Measurements from ENCODE around the gene SMURF1. TPM values are rescaled to one million over a fixed set of nuclear protein-coding genes. Genes with fewer than 3 reads are reported as not detected.

The SMURF1 gene
- total RNA-seq, 2 experiments from 2014 or later, result 30.0 to 32.4 TPM

DNA sequence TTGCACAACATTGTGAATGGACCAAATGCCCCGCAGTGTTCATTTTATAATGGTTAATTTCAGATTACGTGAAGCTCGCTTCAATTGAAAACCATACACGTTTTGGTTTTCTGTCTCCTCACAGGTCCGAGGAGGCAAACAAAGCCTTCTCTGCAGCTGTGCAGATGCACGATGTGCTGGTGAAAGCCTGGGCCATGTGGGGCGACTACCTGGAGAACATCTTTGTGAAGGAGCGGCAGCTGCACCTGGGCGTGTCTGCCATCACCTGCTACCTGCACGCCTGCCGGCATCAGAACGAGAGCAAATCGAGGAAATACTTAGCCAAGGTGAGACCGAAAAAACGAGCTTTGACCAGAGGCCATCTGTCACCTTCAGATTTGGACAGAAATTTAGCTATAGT is 155.3 kb downstream of the SMURF1 start:
- H3K9me3 ChIP-seq (ENCODE audit: control insufficient read depth in 1 of 2, insufficient read depth in 1 of 2, low read length in 2 of 2), result no peaks in the 10 kb centered on the region
- POLR2A ChIA-PET, result no interaction called here
- peaks cover 98% of the 10 kb centered on the region for H3K36me3 Mint-ChIP-seq (ENCODE audit: low read depth)
- H3K36me3 ChIP-seq (ENCODE audit: insufficient read depth, low read length), result peaks cover 98% of the 10 kb centered on the region
- no peak overlapping the region for H3K27ac Mint-ChIP-seq
- TF ChIP-seq, protein P1, sequence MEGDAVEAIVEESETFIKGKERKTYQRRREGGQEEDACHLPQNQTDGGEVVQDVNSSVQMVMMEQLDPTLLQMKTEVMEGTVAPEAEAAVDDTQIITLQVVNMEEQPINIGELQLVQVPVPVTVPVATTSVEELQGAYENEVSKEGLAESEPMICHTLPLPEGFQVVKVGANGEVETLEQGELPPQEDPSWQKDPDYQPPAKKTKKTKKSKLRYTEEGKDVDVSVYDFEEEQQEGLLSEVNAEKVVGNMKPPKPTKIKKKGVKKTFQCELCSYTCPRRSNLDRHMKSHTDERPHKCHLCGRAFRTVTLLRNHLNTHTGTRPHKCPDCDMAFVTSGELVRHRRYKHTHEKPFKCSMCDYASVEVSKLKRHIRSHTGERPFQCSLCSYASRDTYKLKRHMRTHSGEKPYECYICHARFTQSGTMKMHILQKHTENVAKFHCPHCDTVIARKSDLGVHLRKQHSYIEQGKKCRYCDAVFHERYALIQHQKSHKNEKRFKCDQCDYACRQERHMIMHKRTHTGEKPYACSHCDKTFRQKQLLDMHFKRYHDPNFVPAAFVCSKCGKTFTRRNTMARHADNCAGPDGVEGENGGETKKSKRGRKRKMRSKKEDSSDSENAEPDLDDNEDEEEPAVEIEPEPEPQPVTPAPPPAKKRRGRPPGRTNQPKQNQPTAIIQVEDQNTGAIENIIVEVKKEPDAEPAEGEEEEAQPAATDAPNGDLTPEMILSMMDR (IDR thresholded peaks at IDR 0.05), result no peak
- H3K4me1 ChIP-seq (ENCODE audit: insufficient read depth, low read length), result no peaks in the 10 kb centered on the region
- CTCF ChIA-PET, result no interaction called here
- no peaks in the 10 kb centered on the region for H3K27me3 ChIP-seq (ENCODE audit: control insufficient read depth in 1 of 2, insufficient read depth in 2 of 2, low read length in 2 of 2)
- H3K4me3 Mint-ChIP-seq, result no peak overlapping the region
- DNase-seq (no peak), ATAC-seq (ENCODE audit: poor library complexity) (no peak)
- intact Hi-C loops (cut with DNase I, micrococcal nuclease), result no loop called here
- no peak overlapping the region for H3K27ac ChIP-seq (ENCODE audit: low read depth in 1 of 2, low read length in 2 of 2)
- no peak overlapping the region for H3K4me3 ChIP-seq (ENCODE audit: low read length)
- peaks cover 2% of the 10 kb centered on the region for H3K9me3 Mint-ChIP-seq
- H3K4me1 Mint-ChIP-seq (ENCODE audit: low read depth), result peaks cover 15% of the 10 kb centered on the region
- no peaks in the 10 kb centered on the region for H3K27me3 Mint-ChIP-seq

DNA sequence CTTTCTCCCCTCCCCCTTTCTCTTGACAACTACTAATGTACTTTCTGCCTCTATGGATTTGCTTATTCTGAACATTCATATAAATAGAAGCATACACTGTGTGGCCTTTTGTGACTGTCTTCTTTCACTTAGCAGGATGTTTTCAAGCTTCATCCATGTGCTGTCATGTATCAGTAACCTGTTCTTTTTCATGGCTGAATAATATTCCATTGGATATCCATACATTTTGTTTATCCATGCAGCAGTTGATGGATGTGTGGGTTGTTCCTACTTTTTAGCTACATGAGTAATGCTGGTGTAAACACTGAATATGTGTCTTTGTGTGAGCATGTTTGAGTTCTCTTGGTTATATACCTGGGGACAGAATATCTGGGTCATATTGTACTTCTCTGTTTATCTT is 158.0 kb downstream of the SMURF1 start:
- Histone ChIP-seq H3K27ac (ENCODE audit: low read depth in 1 of 2, low read length in 2 of 2) (no peak overlapping the region), H3K4me3 (ENCODE audit: low read length) (no peak overlapping the region), H3K27me3 (ENCODE audit: control insufficient read depth in 1 of 2, insufficient read depth in 2 of 2, low read length in 2 of 2) (no peaks in the 10 kb centered on the region), H3K9me3 (ENCODE audit: control insufficient read depth in 1 of 2, insufficient read depth in 1 of 2, low read length in 2 of 2) (no peaks in the 10 kb centered on the region), H3K4me1 (ENCODE audit: insufficient read depth, low read length) (no peaks in the 10 kb centered on the region), H3K36me3 (ENCODE audit: insufficient read depth, low read length) (peaks cover 98% of the 10 kb centered on the region)
- ATAC-seq (ENCODE audit: poor library complexity) (no peak), DNase-seq (no peak)
- intact Hi-C loops (cut with DNase I, micrococcal nuclease), result no loop called here
- H3K36me3 Mint-ChIP-seq (ENCODE audit: low read depth), result peaks cover 98% of the 10 kb centered on the region
- H3K27me3 Mint-ChIP-seq, result no peaks in the 10 kb centered on the region
- TF ChIP-seq, protein P1 (IDR thresholded peaks at IDR 0.05), result no peak
- peaks cover 15% of the 10 kb centered on the region for H3K4me1 Mint-ChIP-seq (ENCODE audit: low read depth)
- no peak overlapping the region for H3K27ac Mint-ChIP-seq
- no peak overlapping the region for H3K4me3 Mint-ChIP-seq
- ChIA-PET POLR2A (no interaction called here), CTCF (no interaction called here)
- peaks cover 2% of the 10 kb centered on the region for H3K9me3 Mint-ChIP-seq

DNA sequence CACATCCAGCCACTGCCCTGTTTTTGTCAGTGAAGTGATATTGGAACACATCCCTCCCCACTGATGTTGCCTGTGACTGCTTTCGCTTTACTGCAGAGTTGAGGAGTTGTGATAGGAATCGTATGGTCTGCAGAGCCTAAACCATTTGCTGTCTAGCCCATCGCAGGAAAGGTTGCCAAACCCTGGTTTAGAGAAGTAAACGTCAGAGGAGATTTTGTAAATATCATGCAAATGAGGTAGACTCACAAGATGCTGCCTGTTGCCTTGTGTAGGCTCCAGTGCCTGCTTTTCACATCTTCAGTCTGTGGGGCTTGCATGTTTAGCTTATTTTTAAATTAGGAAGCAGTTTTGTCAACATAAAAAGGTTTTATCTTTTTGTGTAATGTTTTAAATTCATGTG is 158.5 kb downstream of the SMURF1 start:
- CTCF ChIA-PET, result no interaction called here
- H3K27me3 ChIP-seq (ENCODE audit: control insufficient read depth in 1 of 2, insufficient read depth in 2 of 2, low read length in 2 of 2), result no peaks in the 10 kb centered on the region

More for the DNA sequence above, 158.5 kb downstream of the SMURF1 start:
- peaks cover 15% of the 10 kb centered on the region for H3K4me1 Mint-ChIP-seq (ENCODE audit: low read depth)
- DNase-seq (no peak), ATAC-seq (ENCODE audit: poor library complexity) (no peak)
- TF ChIP-seq, protein P1 (IDR thresholded peaks at IDR 0.05), result no peak
- Histone ChIP-seq H3K4me3 (ENCODE audit: low read length) (no peak overlapping the region), H3K9me3 (ENCODE audit: control insufficient read depth in 1 of 2, insufficient read depth in 1 of 2, low read length in 2 of 2) (no peaks in the 10 kb centered on the region), H3K4me1 (ENCODE audit: insufficient read depth, low read length) (no peaks in the 10 kb centered on the region), H3K27ac (ENCODE audit: low read depth in 1 of 2, low read length in 2 of 2) (no peak overlapping the region), H3K36me3 (ENCODE audit: insufficient read depth, low read length) (peaks cover 98% of the 10 kb centered on the region)
- POLR2A ChIA-PET, result interaction anchor here (1.0 kb wide), 1 partner anchor 21 kb away, joined by 3 read pairs; no protein-coding TSS in a partner anchor
- intact Hi-C loops (cut with DNase I, micrococcal nuclease), result no loop called here
- H3K36me3 Mint-ChIP-seq (ENCODE audit: low read depth), result peaks cover 98% of the 10 kb centered on the region
- H3K9me3 Mint-ChIP-seq, result peaks cover 2% of the 10 kb centered on the region
- no peak overlapping the region for H3K27ac Mint-ChIP-seq
- H3K4me3 Mint-ChIP-seq, result no peak overlapping the region
- no peaks in the 10 kb centered on the region for H3K27me3 Mint-ChIP-seq

Measured in CD4-positive, alpha-beta T cell (primary cell).